SK-N-SH (cell line): ENCODE results near the gene POLR3H.

Experiments
- CTCF ChIP-seq: fragments of 200-600 bp; sonication (generic); IDR thresholded peaks from 2 replicates; pipeline ENCODE4 v1.6.1; 2017; ENCODE audit warnings: antibody characterized with exemption, mild to moderate bottlenecking, moderate library complexity
- EP300 ChIP-seq, 2 experiments: IDR thresholded peaks; 2 replicates each; pipeline versions ENCODE4 v1.4.0 to v1.6.1; 2012; ENCODE audit warnings: borderline replicate concordance in 1 of 2, low read depth in 1 of 2, low read length in 1 of 2
- EZH2phosphoT487 ChIP-seq: fragments of 200-600 bp; sonication (generic); IDR thresholded peaks from 2 replicates; pipeline ENCODE4 v1.6.1; 2017; ENCODE audit warnings: low read depth, mixed run types, mild to moderate bottlenecking, antibody characterized with exemption, moderate library complexity, borderline replicate concordance
- FOSL2 ChIP-seq: IDR thresholded peaks from 2 replicates; pipeline ENCODE4 v1.4.0; 2012; ENCODE audit warnings: low read depth, mild to moderate bottlenecking, moderate library complexity, borderline replicate concordance
- GABPA ChIP-seq: IDR thresholded peaks from 2 replicates; pipeline ENCODE4 v1.4.0; 2012; ENCODE audit warnings: low read depth, mild to moderate bottlenecking
- GATA2 ChIP-seq: sonication (generic); formaldehyde crosslinking; IDR thresholded peaks from 2 replicates; pipeline ENCODE4 v1.5.0; 2020; ENCODE audit warnings: mild to moderate bottlenecking, missing genetic modification reagents
- IRF3 ChIP-seq: fragments of 150-350 bp; IDR thresholded peaks from 2 replicates; pipeline ENCODE4 v1.6.1; 2016; ENCODE audit warnings: mild to moderate bottlenecking, low read depth, low read length
- JUND ChIP-seq: IDR thresholded peaks from 2 replicates; pipeline ENCODE4 v1.4.0; 2012
- MAX ChIP-seq: IDR thresholded peaks from 2 replicates; pipeline ENCODE4 v1.4.0; 2012; ENCODE audit warnings: low read depth
- NRF1 ChIP-seq: IDR thresholded peaks from 2 replicates; pipeline ENCODE4 v1.6.1; 2012; ENCODE audit warnings: low read depth, mild to moderate bottlenecking, low read length
- RCOR1 ChIP-seq: fragments of 150-350 bp; IDR thresholded peaks from 2 replicates; pipeline ENCODE4 v1.6.1; 2017; ENCODE audit warnings: antibody characterized with exemption, low read length
- REST ChIP-seq: IDR thresholded peaks from 2 replicates; pipeline ENCODE4 v1.6.1; 2012; ENCODE audit warnings: mild to moderate bottlenecking, low read depth, low read length, moderate library complexity
- RXRA ChIP-seq: IDR thresholded peaks from 2 replicates; pipeline ENCODE4 v1.4.0; 2012; ENCODE audit warnings: low read depth, mild to moderate bottlenecking, borderline replicate concordance
- USF1 ChIP-seq: IDR thresholded peaks from 2 replicates; pipeline ENCODE4 v1.4.0; 2012; ENCODE audit warnings: low read depth, borderline replicate concordance

- TF ChIP-seq NRF1 (no peak), CTCF (no peak), RCOR1 (no peak), EP300 (IDR thresholded peaks at IDR 0.05; ENCODE audit: borderline replicate concordance in 1 of 2, low read depth in 1 of 2, low read length in 1 of 2) (no peak), RXRA (no peak), GABPA (no peak), GATA2 (no peak), JUND (no peak), USF1 (no peak), IRF3 (no peak), EZH2phosphoT487 (no peak), MAX (no peak), REST (no peak), FOSL2 (no peak)
Measured at GRCh38 chr22:41550952-41551491, 6.8 kb upstream of the POLR3H start.
